ENCODE measurements around the gene DHRS4L2.
"Not testable (repeated sequence)": the region's sequence is repeated elsewhere in the genome, so short reads cannot be mapped to it uniquely, and the experiment has no call there.

The DHRS4L2 gene

GRCh38 chr14:24020520-24020919 is 31.8 kb downstream of the DHRS4L2 start:
- DNase-seq: not testable (repeated sequence)

GRCh38 chr14:24024939-24025418 is 36.2 kb downstream of the DHRS4L2 start:
- not testable (repeated sequence) for DNase-seq

- not testable (repeated sequence) for DNase-seq
These were observed 41.0 kb downstream of the DHRS4L2 start for GRCh38 chr14:24029687-24030086.

GRCh38 chr14:24031331-24031730 is 42.6 kb downstream of the DHRS4L2 start:
- DNase-seq: not testable (repeated sequence)

- DNase-seq: no peak
These were observed 44.1 kb downstream of the DHRS4L2 start for GRCh38 chr14:24032727-24033418.

GRCh38 chr14:24035769-24036168 is 47.0 kb downstream of the DHRS4L2 start:
- not testable (repeated sequence) for DNase-seq

GRCh38 chr14:24036169-24036962 is 47.6 kb downstream of the DHRS4L2 start:
- peak; percentile 70 for DNase-seq

- not testable (repeated sequence) for DNase-seq
These were observed 48.4 kb downstream of the DHRS4L2 start for GRCh38 chr14:24036963-24037657.

- no peak for DNase-seq
These were observed 48.9 kb downstream of the DHRS4L2 start for GRCh38 chr14:24037658-24038037.

- DNase-seq: no peak
These were observed 50.0 kb downstream of the DHRS4L2 start for GRCh38 chr14:24038686-24039085.

- no peak for DNase-seq
These were observed 52.0 kb downstream of the DHRS4L2 start for GRCh38 chr14:24040692-24041091.

- no peak for DNase-seq
These were observed 54.0 kb downstream of the DHRS4L2 start for GRCh38 chr14:24042746-24043145.

- not testable (repeated sequence) for DNase-seq
These were observed 60.3 kb downstream of the DHRS4L2 start for GRCh38 chr14:24049002-24049401.

GRCh38 chr14:24050753-24051152 is 62.0 kb downstream of the DHRS4L2 start:
- not testable (repeated sequence) for DNase-seq

GRCh38 chr14:24051176-24051788 is 62.6 kb downstream of the DHRS4L2 start:
- DNase-seq: no peak

GRCh38 chr14:24051789-24052655 is 63.3 kb downstream of the DHRS4L2 start, which contains the start of gene CARMIL3:
Gene CARMIL3, plus strand, starts transcription at chr14:24052009. Its CDS starts 145 bp downstream, at chr14:24052154.
- DNase-seq: peak; percentile 65

- DNase-seq: peak; percentile 37
These were observed 64.2 kb downstream of the DHRS4L2 start for GRCh38 chr14:24052656-24053547.

GRCh38 chr14:24053548-24054323 is 65.0 kb downstream of the DHRS4L2 start:
- no peak for DNase-seq

GRCh38 chr14:24054324-24054641 is 65.6 kb downstream of the DHRS4L2 start:
- DNase-seq: no peak

- DNase-seq: no peak
These were observed 65.9 kb downstream of the DHRS4L2 start for GRCh38 chr14:24054646-24055045.
